ENCODE measurements around the gene TIMM22. TPM values are rescaled to one million over a fixed set of nuclear protein-coding genes. Genes with fewer than 3 reads are reported as not detected.
A peak's percentile ranks its signal among the peaks of the same experiment; 100 is the strongest.

TIMM22 gene
- polyA plus RNA-seq, 3 donors = 3.2 to 13.6 (median 13.1) TPM

- Histone ChIP-seq H3K27me3 (ENCODE audit: control insufficient read depth in 2 of 2, insufficient read depth in 2 of 2, low read length in 2 of 2) (peaks cover 0 to 30% of the 10 kb centered on the region in 2 donors), H3K9ac (ENCODE audit: insufficient read depth, low read length, poor library complexity, severe bottlenecking) (no peak overlapping the region)
Observed at GRCh38 chr17:968812-969730, 27.9 kb upstream of the TIMM22 start.

GRCh38 chr17:969811-970355 is 27.0 kb upstream of the TIMM22 start:
- H3K4me3 Mint-ChIP-seq = peak overlapping the region in 1 of 2 donors; percentile 57
- no peak overlapping the region for H3K27ac Mint-ChIP-seq
- H3K36me3 Mint-ChIP-seq = no peaks in the 10 kb centered on the region
- Histone ChIP-seq H4K20me1 (ENCODE audit: insufficient read depth, low read length) (no peaks in the 10 kb centered on the region), H3K4me3 (replicated peaks in 1 of 3; ENCODE audit: low read depth in 2 of 3, low read length in 3 of 3) (no peak overlapping the region), H3K9ac (ENCODE audit: insufficient read depth, low read length, poor library complexity, severe bottlenecking) (no peak overlapping the region), H3K27ac (ENCODE audit: low read depth in 1 of 2, low read length in 2 of 2) (no peak overlapping the region), H3K9me3 (replicated peaks in 1 of 2; ENCODE audit: control insufficient read depth in 1 of 2, insufficient read depth in 1 of 2, low read length in 2 of 2) (no peaks in the 10 kb centered on the region), H3K27me3 (ENCODE audit: control insufficient read depth in 2 of 2, insufficient read depth in 2 of 2, low read length in 2 of 2) (peaks cover 0 to 25% of the 10 kb centered on the region in 2 donors), H2AFZ (ENCODE audit: insufficient read depth, low read depth, low read length, poor library complexity, severe bottlenecking) (no peak overlapping the region), H3K79me2 (ENCODE audit: insufficient read depth, low read length) (no peaks in the 10 kb centered on the region), H3K4me2 (replicated peaks; ENCODE audit: extremely low read depth, low read length, poor library complexity, severe bottlenecking) (no peak overlapping the region), H3K36me3 (replicated peaks in 1 of 2; ENCODE audit: control insufficient read depth in 1 of 2, insufficient read depth in 2 of 2, low read length in 2 of 2) (no peaks in the 10 kb centered on the region), H3K4me1 (ENCODE audit: control insufficient read depth in 1 of 2, insufficient read depth in 2 of 2, low read length in 2 of 2) (no peaks in the 10 kb centered on the region)
- H3K4me1 Mint-ChIP-seq = peaks cover 1% of the 10 kb centered on the region
- WGBS (ENCODE audit: insufficient coverage) = 69% methylated on average over 14 of the region's 18 CpGs
- intact Hi-C loops (cut with micrococcal nuclease) = no loop called here
- peaks cover 0 to 1% (median 0%) of the 10 kb centered on the region in 7 donors for H3K9me3 Mint-ChIP-seq
- TF ChIP-seq, protein P1, sequence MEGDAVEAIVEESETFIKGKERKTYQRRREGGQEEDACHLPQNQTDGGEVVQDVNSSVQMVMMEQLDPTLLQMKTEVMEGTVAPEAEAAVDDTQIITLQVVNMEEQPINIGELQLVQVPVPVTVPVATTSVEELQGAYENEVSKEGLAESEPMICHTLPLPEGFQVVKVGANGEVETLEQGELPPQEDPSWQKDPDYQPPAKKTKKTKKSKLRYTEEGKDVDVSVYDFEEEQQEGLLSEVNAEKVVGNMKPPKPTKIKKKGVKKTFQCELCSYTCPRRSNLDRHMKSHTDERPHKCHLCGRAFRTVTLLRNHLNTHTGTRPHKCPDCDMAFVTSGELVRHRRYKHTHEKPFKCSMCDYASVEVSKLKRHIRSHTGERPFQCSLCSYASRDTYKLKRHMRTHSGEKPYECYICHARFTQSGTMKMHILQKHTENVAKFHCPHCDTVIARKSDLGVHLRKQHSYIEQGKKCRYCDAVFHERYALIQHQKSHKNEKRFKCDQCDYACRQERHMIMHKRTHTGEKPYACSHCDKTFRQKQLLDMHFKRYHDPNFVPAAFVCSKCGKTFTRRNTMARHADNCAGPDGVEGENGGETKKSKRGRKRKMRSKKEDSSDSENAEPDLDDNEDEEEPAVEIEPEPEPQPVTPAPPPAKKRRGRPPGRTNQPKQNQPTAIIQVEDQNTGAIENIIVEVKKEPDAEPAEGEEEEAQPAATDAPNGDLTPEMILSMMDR (IDR thresholded peaks at IDR 0.05) = no peak
- no peak for DNase-seq
- H3K27me3 Mint-ChIP-seq (ENCODE audit: low read depth in 3 of 3) = peaks cover 30 to 55% (median 54%) of the 10 kb centered on the region in 3 donors

More at GRCh38 chr17:968812-969730, 27.9 kb upstream of the TIMM22 start:
- DNase-seq = no peak
- H3K9me3 Mint-ChIP-seq = peaks cover 0 to 1% (median 0%) of the 10 kb centered on the region in 7 donors
- H3K27me3 Mint-ChIP-seq (ENCODE audit: low read depth in 3 of 3) = peaks cover 34 to 55% (median 55%) of the 10 kb centered on the region in 3 donors
- Histone ChIP-seq H2AFZ (ENCODE audit: insufficient read depth, low read depth, low read length, poor library complexity, severe bottlenecking) (no peak overlapping the region), H3K36me3 (replicated peaks in 1 of 2; ENCODE audit: control insufficient read depth in 1 of 2, insufficient read depth in 2 of 2, low read length in 2 of 2) (no peaks in the 10 kb centered on the region), H4K20me1 (ENCODE audit: insufficient read depth, low read length) (no peaks in the 10 kb centered on the region), H3K9me3 (replicated peaks in 1 of 2; ENCODE audit: control insufficient read depth in 1 of 2, insufficient read depth in 1 of 2, low read length in 2 of 2) (no peaks in the 10 kb centered on the region), H3K27ac (ENCODE audit: low read depth in 1 of 2, low read length in 2 of 2) (no peak overlapping the region), H3K4me1 (ENCODE audit: control insufficient read depth in 1 of 2, insufficient read depth in 2 of 2, low read length in 2 of 2) (no peaks in the 10 kb centered on the region), H3K4me2 (replicated peaks; ENCODE audit: extremely low read depth, low read length, poor library complexity, severe bottlenecking) (no peak overlapping the region), H3K4me3 (replicated peaks in 1 of 3; ENCODE audit: low read depth in 2 of 3, low read length in 3 of 3) (no peak overlapping the region), H3K79me2 (ENCODE audit: insufficient read depth, low read length) (no peaks in the 10 kb centered on the region)
- no peaks in the 10 kb centered on the region for H3K36me3 Mint-ChIP-seq
- TF ChIP-seq, protein P1 (IDR thresholded peaks at IDR 0.05) = no peak
- H3K4me1 Mint-ChIP-seq = peaks cover 1% of the 10 kb centered on the region
- peak overlapping the region in 1 of 2 donors; percentile 57 for H3K4me3 Mint-ChIP-seq
- 96% methylated on average over 12 of the region's 24 CpGs for WGBS (ENCODE audit: insufficient coverage)
- H3K27ac Mint-ChIP-seq = no peak overlapping the region
- intact Hi-C loops (cut with micrococcal nuclease) = no loop called here
